Kidney epithelial cell (primary cell): Measurements from ENCODE around the gene AP5M1. TPM values are rescaled to one million over a fixed set of nuclear protein-coding genes. Genes with fewer than 3 reads are reported as not detected.
"Not testable (repeated sequence)": the region's sequence is repeated elsewhere in the genome, so short reads cannot be mapped to it uniquely, and the experiment has no call there.

Experiments
- DNase-seq: peaks from one replicate; pipeline ENCODE4 v3.0.0-alpha.2; 2010; ENCODE audit warnings: low read depth
- H3K27me3 ChIP-seq: 2 replicates; pipeline ENCODE4 v1.6.0; 2011; ENCODE audit warnings: low read length; ENCODE audit not compliant: control insufficient read depth, insufficient read depth
- H3K36me3 ChIP-seq: 2 replicates; pipeline ENCODE4 v1.5.1; 2011; ENCODE audit warnings: low read length; ENCODE audit not compliant: control insufficient read depth, insufficient read depth
- H3K4me3 ChIP-seq: 2 replicates; pipeline ENCODE4 v1.5.1; 2011; ENCODE audit warnings: low read depth, mild to moderate bottlenecking, control low read depth, low read length
- CTCF ChIP-seq: IDR thresholded peaks from 2 replicates; pipeline ENCODE4 v1.5.1; 2011; ENCODE audit warnings: mild to moderate bottlenecking, moderate library complexity, low read length, control low read depth, inconsistent platforms; ENCODE audit not compliant: insufficient read depth, poor library complexity, severe bottlenecking
- total RNA-seq: library from RNA; depleted of rRNA; stranded (reverse); fragments of >200 nt; gene quantifications from 2 replicates; pipeline ENCODE4 v1.2.3, GENCODE V29; 2015

AP5M1 gene, protein sequence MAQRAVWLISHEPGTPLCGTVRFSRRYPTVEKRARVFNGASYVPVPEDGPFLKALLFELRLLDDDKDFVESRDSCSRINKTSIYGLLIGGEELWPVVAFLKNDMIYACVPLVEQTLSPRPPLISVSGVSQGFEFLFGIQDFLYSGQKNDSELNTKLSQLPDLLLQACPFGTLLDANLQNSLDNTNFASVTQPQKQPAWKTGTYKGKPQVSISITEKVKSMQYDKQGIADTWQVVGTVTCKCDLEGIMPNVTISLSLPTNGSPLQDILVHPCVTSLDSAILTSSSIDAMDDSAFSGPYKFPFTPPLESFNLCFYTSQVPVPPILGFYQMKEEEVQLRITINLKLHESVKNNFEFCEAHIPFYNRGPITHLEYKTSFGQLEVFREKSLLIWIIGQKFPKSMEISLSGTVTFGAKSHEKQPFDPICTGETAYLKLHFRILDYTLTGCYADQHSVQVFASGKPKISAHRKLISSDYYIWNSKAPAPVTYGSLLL
- total RNA-seq = 22.6 and 29.4 TPM in 2 replicates

GRCh38 chr14:57268161-57269069, at the start of gene AP5M1, which contains the start of gene EXOC5:
TSS of gene AP5M1 (plus strand) at chr14:57268971. CDS start at chr14:57269315, 344 bp downstream.
TSS of gene EXOC5 (minus strand) at chr14:57268905. CDS start at chr14:57268648, 257 bp downstream.
- Histone ChIP-seq H3K27me3 (no peaks in the 10 kb centered on the region), H3K4me3 (peak within 1 kb of the TSS; percentile 98), H3K36me3 (no peaks in the 10 kb centered on the region)
- no peak for DNase-seq
- peak; percentile 10 for TF ChIP-seq CTCF

DNA sequence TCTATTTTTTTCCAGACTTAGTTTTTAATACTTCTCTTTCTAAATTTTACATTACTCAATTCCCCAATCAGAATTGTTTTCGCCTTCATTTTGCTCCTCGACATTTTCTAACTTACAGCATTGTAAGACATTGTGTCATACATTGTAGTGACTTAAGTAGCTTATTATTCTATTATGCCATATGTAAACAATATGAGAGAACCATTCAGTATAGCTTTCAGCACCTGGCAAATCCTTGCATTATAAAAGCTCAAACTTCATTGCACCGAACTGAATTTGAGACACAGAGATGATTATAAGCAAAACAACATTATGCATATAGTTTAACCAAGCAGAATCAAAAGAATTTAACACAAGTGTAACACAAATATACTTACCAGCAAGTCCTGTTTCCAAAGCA, 46.8 kb upstream of the AP5M1 start:
- Histone ChIP-seq H3K36me3 (no peaks in the 10 kb centered on the region), H3K27me3 (no peaks in the 10 kb centered on the region), H3K4me3 (no peak overlapping the region)
- no peak for TF ChIP-seq CTCF
- no peak for DNase-seq

DNA sequence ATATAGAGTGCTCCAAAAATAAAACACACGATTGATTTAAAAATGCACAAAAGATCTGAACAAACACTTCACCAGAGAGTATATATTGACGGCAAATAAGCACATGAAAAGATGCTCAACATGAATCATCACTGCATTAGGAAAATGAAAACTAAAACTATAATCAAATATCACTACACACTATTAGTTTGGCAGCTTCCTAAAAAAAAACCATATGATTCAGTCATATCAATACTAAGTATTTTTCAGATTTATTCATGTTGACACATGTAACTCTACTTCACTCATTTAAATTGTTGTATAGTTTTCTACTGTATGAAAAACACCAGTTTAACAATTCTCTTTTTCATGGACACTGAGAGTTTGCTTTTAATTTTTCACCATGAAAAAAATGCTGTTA, 41.7 kb upstream of the AP5M1 start:
- DNase-seq = no peak
- H3K36me3 ChIP-seq = no peaks in the 10 kb centered on the region
- TF ChIP-seq CTCF = no peak
- H3K27me3 ChIP-seq = no peaks in the 10 kb centered on the region
- H3K4me3 ChIP-seq = no peak overlapping the region

DNA sequence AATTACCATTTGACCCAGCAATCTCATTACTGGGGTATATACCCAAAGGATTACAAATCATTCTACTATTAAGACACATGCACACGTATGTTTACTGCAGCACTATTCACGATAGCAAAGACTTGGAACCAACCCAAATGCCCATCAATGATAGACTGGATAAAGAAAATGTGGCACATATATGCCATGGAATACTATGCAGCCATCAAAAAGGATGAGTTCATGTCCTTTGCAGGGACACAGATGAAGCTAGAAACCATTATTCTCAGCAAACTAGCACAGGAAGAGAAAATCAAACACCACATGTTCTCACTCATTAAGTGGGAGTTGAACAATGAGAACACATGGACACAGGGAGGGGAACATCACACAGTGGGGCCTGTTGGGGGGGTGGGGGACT, 40.5 kb upstream of the AP5M1 start:
- DNase-seq, H3K27me3 ChIP-seq, H3K4me3 ChIP-seq, H3K36me3 ChIP-seq: not testable (repeated sequence)

- H3K36me3 ChIP-seq = no peaks in the 10 kb centered on the region
- H3K4me3 ChIP-seq = no peak overlapping the region
These were observed 36.8 kb upstream of the AP5M1 start for GRCh38 chr14:57232006-57232405.

GRCh38 chr14:57240115-57240514, 28.7 kb upstream of the AP5M1 start:
- not testable (repeated sequence) for H3K36me3 ChIP-seq, DNase-seq, H3K27me3 ChIP-seq, H3K4me3 ChIP-seq

More at GRCh38 chr14:57232006-57232405, 36.8 kb upstream of the AP5M1 start:
- no peak for TF ChIP-seq CTCF
- no peak for DNase-seq
- no peaks in the 10 kb centered on the region for H3K27me3 ChIP-seq
